HG02884 (cell line): ENCODE results near the gene TMEM182.

ENCODE experiments used
- ATAC-seq: cut with Tn5 transposase; IDR thresholded peaks from one replicate; pipeline ENCODE4 v1.9.1; 2021; ENCODE audit warnings: mild to moderate bottlenecking, moderate library complexity; ENCODE audit not compliant: unreplicated experiment

Gene TMEM182

GRCh38 chr2:102850888-102851287, 89.1 kb downstream of the TMEM182 start:
- ATAC-seq, result no peak

- ATAC-seq, result no peak
Measured at GRCh38 chr2:102852867-102853266, 91.0 kb downstream of the TMEM182 start.
